Measurements from ENCODE around the gene PTDSS2. TPM values are rescaled to one million over a fixed set of nuclear protein-coding genes. Genes with fewer than 3 reads are reported as not detected.
A peak's percentile ranks its signal among the peaks of the same experiment; 100 is the strongest.

Gene PTDSS2
- total and polyA plus RNA-seq, 9 of the 15 experiments (the other 6 are each of a cell fraction or from before 2014, with no cell fraction given), result 0.45 to 53.9 (median 17.2) TPM

DNA sequence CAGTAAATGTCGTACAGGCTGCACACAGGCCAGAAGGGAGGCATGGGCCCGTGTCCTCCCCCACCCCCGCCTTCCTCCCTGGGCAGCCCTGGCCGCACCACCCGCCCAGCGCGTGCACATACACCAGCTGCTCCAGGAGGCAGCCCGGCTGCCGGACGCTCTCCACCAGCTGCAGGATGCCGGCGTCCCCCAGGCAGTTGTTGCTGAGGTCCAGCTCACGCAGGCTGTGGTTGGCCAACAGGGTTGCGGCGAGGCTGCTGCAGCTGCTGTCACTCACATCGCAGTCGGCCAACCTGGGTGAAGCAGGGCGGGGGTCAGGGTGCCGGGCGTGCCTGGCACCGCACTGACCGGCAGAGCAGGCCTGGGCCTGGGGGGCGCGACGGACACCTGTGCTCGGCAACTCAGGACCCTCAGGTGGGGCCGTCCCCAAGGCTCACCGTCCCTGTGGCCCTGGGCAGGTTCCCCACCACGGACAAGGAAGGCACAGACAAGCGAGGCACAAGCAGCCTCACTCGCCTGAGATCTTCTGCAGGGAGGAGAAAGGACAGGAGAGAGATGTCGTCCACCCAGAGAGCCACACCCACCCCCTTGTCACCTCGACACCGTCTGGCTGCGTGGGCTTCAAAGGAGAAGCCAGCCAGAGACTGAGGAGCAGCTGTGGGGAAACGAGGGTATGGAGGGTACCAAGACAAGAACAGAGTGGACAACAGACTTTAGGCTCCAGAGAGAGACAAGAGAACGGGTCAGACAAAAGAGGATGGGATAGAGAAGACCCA, 44.9 kb downstream of the PTDSS2 start (continued):
- TF ChIP-seq, protein P1, sequence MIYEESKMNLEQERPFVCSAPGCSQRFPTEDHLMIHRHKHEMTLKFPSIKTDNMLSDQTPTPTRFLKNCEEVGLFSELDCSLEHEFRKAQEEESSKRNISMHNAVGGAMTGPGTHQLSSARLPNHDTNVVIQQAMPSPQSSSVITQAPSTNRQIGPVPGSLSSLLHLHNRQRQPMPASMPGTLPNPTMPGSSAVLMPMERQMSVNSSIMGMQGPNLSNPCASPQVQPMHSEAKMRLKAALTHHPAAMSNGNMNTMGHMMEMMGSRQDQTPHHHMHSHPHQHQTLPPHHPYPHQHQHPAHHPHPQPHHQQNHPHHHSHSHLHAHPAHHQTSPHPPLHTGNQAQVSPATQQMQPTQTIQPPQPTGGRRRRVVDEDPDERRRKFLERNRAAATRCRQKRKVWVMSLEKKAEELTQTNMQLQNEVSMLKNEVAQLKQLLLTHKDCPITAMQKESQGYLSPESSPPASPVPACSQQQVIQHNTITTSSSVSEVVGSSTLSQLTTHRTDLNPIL (CRISPR knock-in tag; IDR thresholded peaks at IDR 0.05), result no peak
- TF ChIP-seq RFX5 (IDR thresholded peaks at IDR 0.05; ENCODE audit: low read depth, low read length) (no peak), ZC3H8 (IDR thresholded peaks at IDR 0.05) (no peak), SRSF1 (IDR thresholded peaks at IDR 0.05; ENCODE audit: low read depth, low read length) (no peak), PYGO2 (tag; IDR thresholded peaks at IDR 0.05) (no peak)
- TF ChIP-seq, protein P2, sequence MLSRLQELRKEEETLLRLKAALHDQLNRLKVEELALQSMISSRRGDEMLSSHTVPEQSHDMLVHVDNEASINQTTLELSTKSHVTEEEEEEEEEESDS (CRISPR knock-in tag; IDR thresholded peaks at IDR 0.05), result no peak
- TF ChIP-seq, protein P3, sequence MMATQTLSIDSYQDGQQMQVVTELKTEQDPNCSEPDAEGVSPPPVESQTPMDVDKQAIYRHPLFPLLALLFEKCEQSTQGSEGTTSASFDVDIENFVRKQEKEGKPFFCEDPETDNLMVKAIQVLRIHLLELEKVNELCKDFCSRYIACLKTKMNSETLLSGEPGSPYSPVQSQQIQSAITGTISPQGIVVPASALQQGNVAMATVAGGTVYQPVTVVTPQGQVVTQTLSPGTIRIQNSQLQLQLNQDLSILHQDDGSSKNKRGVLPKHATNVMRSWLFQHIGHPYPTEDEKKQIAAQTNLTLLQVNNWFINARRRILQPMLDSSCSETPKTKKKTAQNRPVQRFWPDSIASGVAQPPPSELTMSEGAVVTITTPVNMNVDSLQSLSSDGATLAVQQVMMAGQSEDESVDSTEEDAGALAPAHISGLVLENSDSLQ (IDR thresholded peaks at IDR 0.05), result peak; percentile 63

DNA sequence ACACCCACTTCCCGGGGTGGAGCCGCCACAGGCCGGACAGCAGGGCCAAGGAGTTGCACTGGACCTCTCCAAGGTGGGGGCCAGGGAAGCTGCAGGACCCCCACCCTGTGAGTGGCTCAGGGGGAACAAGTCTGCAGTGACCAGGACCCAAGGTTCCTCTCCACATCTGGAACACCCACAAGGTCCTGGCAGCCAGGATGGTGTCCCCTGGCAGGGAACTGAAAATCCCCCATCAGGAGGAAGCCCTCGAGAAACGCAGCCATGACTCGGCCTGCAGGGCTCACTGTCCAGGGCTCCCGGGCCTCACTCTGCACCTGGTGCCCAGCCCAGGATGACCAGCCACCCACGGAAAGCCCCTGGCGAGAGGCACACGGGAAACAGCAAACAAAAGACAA, 45.5 kb downstream of the PTDSS2 start:
- CTCF ChIA-PET (ENCODE audit: low intra/inter-chr PET ratio), result no interaction called here

More for the DNA sequence above, 45.5 kb downstream of the PTDSS2 start:
- in situ Hi-C loops (cut with MboI) (no loop called here), intact Hi-C loops (cut with micrococcal nuclease) (no loop called here)
- POLR2A ChIA-PET, result no interaction called here
- no peaks in the 10 kb centered on the region for H3K27me3 ChIP-seq (ENCODE audit: control insufficient read depth in 2 of 2, insufficient read depth in 2 of 2, low read length in 2 of 2)
- H3K27ac ChIP-seq (ENCODE audit: extremely low read depth, low read depth, low read length), result no peak overlapping the region
- H3K9ac ChIP-seq (ENCODE audit: insufficient read depth in 1 of 2, low read depth in 2 of 2, low read length in 2 of 2), result peak overlapping the region in 1 of 2 experiments; percentile 45; a peak in 2 of 4 replicates
- H3K79me2 ChIP-seq (ENCODE audit: control insufficient read depth, insufficient read depth, low read length), result peaks cover 5% of the 10 kb centered on the region; the same call in 2 of the 3 replicates
- no peak overlapping the region for H2AFZ ChIP-seq (ENCODE audit: low read depth, low read length)
- no peak overlapping the region for H3K4me2 ChIP-seq (ENCODE audit: insufficient read depth, low read length)
- no peak for FAIRE-seq
- peaks cover 3% of the 10 kb centered on the region for H3K9me1 ChIP-seq (ENCODE audit: control insufficient read depth, insufficient read depth, low read length)
- no TSS peak for BruUV-seq (replicated peaks)
- no peaks in the 10 kb centered on the region for H4K20me1 ChIP-seq (replicated peaks; ENCODE audit: control insufficient read depth, insufficient read depth, low read length)
- H3K4me1 ChIP-seq (replicated peaks in 1 of 2; ENCODE audit: control insufficient read depth in 2 of 2, insufficient read depth in 2 of 2, low read length in 2 of 2), result peaks cover 0 to 53% of the 10 kb centered on the region in 2 experiments; a peak in 2 of 5 replicates
- H3K9me3 ChIP-seq (replicated peaks; ENCODE audit: control insufficient read depth, insufficient read depth, low read depth, low read length), result peaks cover 4% of the 10 kb centered on the region
- no peak overlapping the region for H3K4me3 ChIP-seq
- peaks cover 89% of the 10 kb centered on the region for H3K36me3 ChIP-seq (ENCODE audit: control insufficient read depth, insufficient read depth, low read length)
- no peak for TF ChIP-seq YY1 (IDR thresholded peaks at IDR 0.05; ENCODE audit: borderline replicate concordance in 1 of 3, control insufficient read depth in 1 of 3, extremely low read depth in 1 of 3, insufficient read depth in 3 of 3, insufficient read length in 1 of 3, insufficient replicate concordance in 2 of 3, low read depth in 1 of 3, low read length in 2 of 3)
- 0 out of 2 replicates have a peak, but pooled peaks have one; percentile 14 for TF ChIP-seq ZFX (CRISPR knock-in tag; IDR thresholded peaks at IDR 0.05)
- 90% methylated on average over 10 of the region's 10 CpGs for WGBS (ENCODE audit: insufficient coverage, low coverage, missing lambda C conversion rate)
- ATAC-seq, result no peak
- no peak for DNase-seq (ENCODE audit: extremely low read depth in 1 of 4, low spot score in 3 of 4)
